Myometrial cell (primary cell): ENCODE results near the gene ZNF765. TPM values are rescaled to one million over a fixed set of nuclear protein-coding genes. Genes with fewer than 3 reads are reported as not detected.

Experiments used
- total RNA-seq: library from RNA; depleted of rRNA; stranded (reverse); fragments of >200 nt; gene quantifications from 2 replicates; pipeline ENCODE4 v1.2.3, GENCODE V29; 2015

ZNF765 gene
- total RNA-seq, result 2.6 and 3.9 TPM in 2 replicates

DNA sequence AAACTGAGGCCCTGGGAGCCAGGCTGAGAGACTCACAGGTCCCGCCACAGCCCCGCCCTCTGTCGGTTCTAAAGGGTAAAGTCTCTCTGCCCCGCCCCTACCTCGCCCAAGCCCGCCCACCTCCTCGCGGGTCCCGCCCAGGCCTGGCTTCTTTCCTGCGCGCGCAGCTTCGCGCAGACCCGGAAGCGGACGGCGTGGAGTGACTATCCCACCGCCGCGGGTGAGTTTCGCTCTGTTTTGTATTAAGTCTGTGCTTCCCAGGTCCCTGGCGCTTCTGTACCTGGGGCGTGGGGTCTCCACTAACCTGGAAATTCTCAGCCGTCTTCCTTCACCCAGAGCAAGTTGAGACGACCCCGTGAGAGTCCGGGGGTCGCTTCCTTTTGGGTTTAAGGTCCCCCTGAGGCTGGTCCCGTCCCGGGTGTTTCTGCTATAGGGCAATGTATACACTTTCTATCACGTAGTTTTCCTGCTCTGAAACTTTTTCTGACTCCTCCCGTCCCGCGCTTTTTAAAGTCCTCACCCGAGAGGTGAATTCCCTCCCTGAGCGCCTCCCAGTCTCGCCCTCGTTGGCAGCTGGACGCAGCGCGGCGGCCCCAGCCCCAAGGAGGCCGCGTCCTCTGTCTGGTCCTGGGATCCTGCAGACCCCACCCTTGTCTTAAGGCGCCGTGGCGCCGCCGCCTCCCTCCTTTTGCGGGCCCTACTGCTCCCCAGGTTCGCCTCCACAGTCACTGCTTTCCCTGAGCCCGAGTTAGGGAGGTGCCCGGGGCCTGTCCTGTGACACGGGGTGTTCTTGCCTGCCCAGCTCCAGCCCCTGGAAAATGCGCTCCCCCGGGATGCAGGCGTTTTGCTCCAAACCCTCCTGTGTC, at the start of gene ZNF765:
Gene ZNF765, plus strand, starts transcription at position 176 of the 866 bp plus-strand sequence. CDS start 2,867 bp downstream, outside the sequence.

DNA sequence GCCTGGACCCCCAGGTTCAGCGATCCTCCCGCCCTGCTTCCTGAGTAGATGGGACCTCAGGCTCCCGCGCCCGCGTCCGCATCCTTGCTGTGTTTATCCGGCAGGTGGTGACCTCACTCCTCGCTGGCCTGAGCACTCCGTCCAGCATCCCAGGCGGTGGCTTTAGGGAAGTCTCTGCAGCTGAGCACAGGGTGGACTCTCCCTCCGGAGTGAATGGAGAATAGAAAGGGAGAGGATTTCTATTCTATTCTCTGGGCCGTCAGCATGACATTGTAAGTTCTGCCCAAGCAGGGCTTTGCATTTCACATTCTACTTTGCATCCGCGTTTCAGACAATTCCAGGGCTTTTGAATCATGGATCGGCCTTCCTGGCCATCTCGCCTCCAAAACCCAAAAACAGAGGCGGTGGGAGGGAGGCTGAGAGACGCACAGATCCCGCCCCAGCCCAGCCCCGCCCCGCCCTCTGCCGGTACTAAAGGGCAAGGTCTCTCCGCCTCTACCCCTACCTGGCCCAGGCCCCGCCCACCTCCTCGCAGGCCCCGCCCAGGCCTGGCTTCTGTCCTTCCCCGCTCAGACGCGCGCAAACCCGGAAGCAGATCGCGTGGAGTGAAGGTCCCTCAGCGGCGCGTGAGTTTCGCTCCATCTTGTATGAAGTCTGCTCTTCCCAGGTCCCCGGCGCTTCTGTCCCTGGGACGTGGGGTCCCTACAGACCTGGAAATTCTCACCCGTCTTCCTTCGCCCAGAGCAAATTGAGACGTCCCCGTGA, 29.6 kb upstream of the ZNF765 start, which contains the start of gene ZNF525:
Gene ZNF525, plus strand, starts transcription at position 572 of the 765 bp plus-strand sequence. CDS start 6,577 bp downstream, outside the sequence.

GRCh38 chr19:53431399-53432087, 36.6 kb downstream of the ZNF765 start, which contains the start of gene ZNF761:
Gene ZNF761, plus strand, starts transcription at chr19:53431984. Its CDS starts 15,285 bp downstream, at chr19:53447269.

GRCh38 chr19:53467485-53468262, 72.7 kb downstream of the ZNF765 start, which contains the start of gene ZNF813:
Gene ZNF813, plus strand, starts transcription at chr19:53467733. Its CDS starts 16,090 bp downstream, at chr19:53483823.

Other genes starting within 250 kb of the ZNF765 start
- 2.1 and 2.3 TPM in 2 replicates for gene ZNF347, start 236.1 kb upstream of the ZNF765 start, total RNA-seq
- 1.7 and 8.2 TPM in 2 replicates for gene ZNF665, start 201.8 kb upstream of the ZNF765 start, total RNA-seq
- 6.9 and 13.1 TPM in 2 replicates for gene ZNF677, start 140.3 kb upstream of the ZNF765 start, total RNA-seq
- gene VN1R2, start 136.9 kb upstream of the ZNF765 start, total RNA-seq, result not detected in 2 replicates
- not detected in 2 replicates for gene VN1R4, start 127.4 kb upstream of the ZNF765 start, total RNA-seq
- gene ZNF845, start 61.4 kb upstream of the ZNF765 start, total RNA-seq, result 3.7 and 3.9 TPM in 2 replicates
- gene ZNF525, start 29.4 kb upstream of the ZNF765 start, total RNA-seq, result 0.86 and 0.89 TPM in 2 replicates
- gene ZNF761, start 36.8 kb downstream of the ZNF765 start, total RNA-seq, result 9.2 and 14.2 TPM in 2 replicates
- 0.58 and 2.1 TPM in 2 replicates for gene ZNF813, start 72.6 kb downstream of the ZNF765 start, total RNA-seq
- gene ZNF331, start 143.0 kb downstream of the ZNF765 start, total RNA-seq, result 5.5 and 8.9 TPM in 2 replicates
- gene DPRX, start 236.8 kb downstream of the ZNF765 start, total RNA-seq, result not detected in 2 replicates